GM18951 (cell line): ENCODE measurements around the gene LTA4H.

Experiments
- POLR2A ChIP-seq: IDR thresholded peaks from 4 replicates; pipeline ENCODE4 v1.6.1; 2011; ENCODE audit warnings: mild to moderate bottlenecking; ENCODE audit not compliant: insufficient read length, insufficient read depth; ENCODE audit errors: extremely low read depth
- in situ Hi-C: fragments of 300-500 bp; cut with MboI; formaldehyde crosslinking; loops from one replicate; pipeline ENCODE4 v1.12.0; 2022; ENCODE audit warnings: low sequenced_read_pairs, mixed read lengths, inconsistent platforms; ENCODE audit not compliant: unreplicated experiment

LTA4H gene

GRCh38 chr12:96034621-96035282 lies 635 bp downstream of the LTA4H start:
- no peak for TF ChIP-seq POLR2A
- in situ Hi-C loops, result no loop called here

DNA sequence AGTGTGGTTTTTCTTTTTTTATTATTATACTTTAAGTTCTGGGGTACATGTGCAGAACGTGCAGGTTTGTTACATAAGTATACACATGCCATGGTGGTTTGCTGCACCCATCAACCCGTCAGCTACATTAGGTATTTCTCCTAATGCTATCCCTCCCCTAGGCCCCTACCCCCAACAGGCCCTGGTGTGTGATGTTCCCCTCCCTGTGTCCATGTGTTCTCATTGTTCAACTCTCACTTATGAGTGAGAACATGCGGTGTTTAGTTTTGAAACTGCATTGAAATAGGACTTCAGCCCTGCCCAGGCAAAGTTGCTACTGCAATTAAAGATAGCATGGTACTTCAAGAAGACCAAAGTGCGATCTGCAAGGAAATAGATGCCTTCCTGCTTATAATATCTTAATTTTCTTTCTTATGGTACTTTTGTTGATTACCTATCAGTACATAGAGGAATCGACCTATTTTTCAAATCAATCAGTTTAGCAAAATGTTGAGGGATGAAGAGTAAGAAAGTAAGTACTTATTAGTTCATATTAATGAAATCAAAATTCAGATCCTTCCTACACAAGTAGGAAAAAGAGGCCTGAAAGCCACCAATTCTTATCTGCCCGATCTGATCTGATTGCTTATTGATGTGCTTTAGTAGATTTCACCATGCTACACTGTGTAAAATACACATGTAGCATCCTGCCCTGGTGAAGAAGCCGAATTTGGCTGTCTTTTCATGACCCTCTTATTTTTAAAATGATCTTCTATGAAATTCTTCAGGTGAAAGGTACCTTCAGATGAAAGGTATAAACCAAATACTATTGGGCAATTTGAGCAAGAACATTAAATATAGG lies 1.6 kb downstream of the LTA4H start:
- in situ Hi-C loops, result no loop called here
- no peak for TF ChIP-seq POLR2A

GRCh38 chr12:96029826-96030225 lies 5.6 kb downstream of the LTA4H start:
- TF ChIP-seq POLR2A, result no peak
- in situ Hi-C loops, result no loop called here

DNA sequence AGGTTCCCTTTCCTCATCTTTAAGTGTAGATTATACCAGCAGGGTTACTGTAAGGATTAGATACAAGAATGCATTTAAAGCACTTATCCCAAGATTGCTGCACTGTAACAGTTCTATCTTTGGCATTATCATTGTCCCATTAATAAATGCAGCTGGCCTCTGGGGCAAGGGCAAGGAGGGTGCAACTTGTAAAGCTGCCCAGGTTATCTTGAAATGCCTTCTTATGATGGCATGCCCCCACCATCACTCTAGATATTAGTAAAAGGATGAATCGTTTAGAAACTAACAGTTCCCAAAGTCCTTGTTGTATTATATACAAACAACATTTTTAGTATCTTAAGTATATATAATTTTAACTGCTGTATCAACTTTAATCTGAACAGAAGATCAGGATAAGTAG lies 6.8 kb downstream of the LTA4H start:
- in situ Hi-C loops, result no loop called here
- TF ChIP-seq POLR2A, result no peak

DNA sequence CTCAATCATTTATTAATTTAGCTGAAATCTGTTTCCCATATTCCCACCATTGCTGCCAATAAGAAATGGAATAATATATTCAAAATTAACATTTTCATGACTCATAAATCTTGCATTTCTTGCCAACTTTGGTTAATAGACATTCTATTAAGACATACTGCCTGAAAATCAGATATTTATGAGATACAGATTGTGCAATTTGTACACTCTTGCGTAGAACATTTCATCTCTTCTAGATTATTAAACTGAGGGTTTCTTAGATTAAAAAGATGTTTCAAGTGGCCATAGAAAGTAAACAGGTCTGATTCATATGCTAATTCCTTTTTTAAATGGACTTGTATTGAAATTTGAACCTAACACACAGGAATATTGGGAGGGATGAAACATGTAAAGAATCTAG lies 9.1 kb downstream of the LTA4H start:
- TF ChIP-seq POLR2A, result no peak

GRCh38 chr12:96025518-96025917 lies 9.9 kb downstream of the LTA4H start:
- TF ChIP-seq POLR2A, result no peak
- in situ Hi-C loops, result no loop called here

More for the DNA sequence above, 9.1 kb downstream of the LTA4H start:
- in situ Hi-C loops, result no loop called here

DNA sequence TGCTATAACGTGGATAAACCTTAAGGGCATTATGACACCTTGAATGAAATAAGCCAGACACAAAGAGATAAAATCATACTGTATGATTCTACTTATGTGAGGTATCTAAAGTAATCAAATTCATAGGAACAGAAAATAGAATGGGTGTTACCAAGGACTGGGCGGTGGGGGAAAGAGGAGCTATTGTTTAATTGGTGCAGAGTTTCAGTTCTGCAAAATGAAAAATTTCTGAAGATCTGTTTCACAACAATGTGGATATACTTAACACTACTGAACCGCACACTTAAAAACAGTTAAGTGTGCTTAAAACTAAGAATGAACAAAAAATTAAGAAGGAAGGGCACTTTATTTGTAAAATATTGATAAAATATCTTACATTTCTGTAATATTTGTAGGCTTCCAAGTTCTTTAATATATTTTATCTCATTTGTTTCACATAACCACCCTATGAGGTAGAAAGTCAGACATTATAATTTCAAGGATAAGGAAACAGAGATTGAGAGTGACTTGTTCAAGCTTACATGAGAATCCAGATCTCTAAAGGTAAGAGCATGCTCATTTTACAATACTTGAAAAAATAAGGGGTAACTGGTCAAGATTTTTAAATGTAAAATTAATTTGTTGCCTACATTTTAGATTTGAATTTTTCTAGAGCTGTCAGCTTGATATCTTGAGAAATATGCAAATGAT lies 14.9 kb downstream of the LTA4H start:
- TF ChIP-seq POLR2A, result no peak
- in situ Hi-C loops, result no loop called here

DNA sequence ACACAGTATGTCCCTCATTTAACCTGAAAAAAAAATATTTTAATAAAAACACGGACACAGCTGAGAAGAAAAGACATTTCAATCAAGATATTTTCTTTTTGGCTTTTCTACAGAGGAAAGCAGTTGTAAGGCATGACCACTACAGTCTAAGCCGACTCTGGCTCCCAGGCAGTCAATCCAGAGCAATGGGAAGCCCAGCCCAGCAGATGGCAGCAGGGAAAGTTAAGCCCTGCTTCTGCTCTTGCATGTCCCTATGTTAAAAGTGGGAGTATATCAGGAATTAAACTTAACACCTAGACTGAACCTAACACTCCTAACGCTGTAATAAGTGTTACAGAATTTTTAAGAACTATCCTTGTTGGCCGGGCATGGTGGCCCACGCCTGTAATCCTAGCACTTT lies 19.7 kb downstream of the LTA4H start:
- in situ Hi-C loops, result no loop called here
- no peak for TF ChIP-seq POLR2A

GRCh38 chr12:96014943-96015599 lies 20.3 kb downstream of the LTA4H start:
- in situ Hi-C loops, result no loop called here
- no peak for TF ChIP-seq POLR2A

- in situ Hi-C loops, result no loop called here
- no peak for TF ChIP-seq POLR2A
Measured at GRCh38 chr12:96007729-96008128, 27.7 kb downstream of the LTA4H start.

GRCh38 chr12:96006727-96007126 lies 28.7 kb downstream of the LTA4H start:
- in situ Hi-C loops, result no loop called here
- TF ChIP-seq POLR2A, result no peak

DNA sequence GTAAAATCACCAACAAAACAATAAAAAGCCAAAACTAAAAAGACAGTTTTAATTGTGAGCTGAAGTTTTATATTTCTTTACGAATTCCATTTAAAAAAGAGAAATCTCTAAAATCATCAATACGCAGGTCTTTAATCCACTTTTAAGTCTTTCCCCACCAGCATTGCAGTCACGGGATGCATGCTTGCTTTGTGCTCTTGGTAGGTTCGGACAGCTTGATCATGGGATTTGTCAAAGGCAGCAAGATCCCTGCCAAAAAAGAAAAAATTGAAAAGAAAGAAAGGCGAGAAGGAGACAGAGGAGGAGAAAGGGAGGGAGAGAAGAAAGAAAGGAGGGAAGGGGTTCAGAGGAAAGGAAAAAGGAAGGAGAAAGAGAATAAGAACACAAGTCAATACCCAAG lies 34.5 kb downstream of the LTA4H start:
- in situ Hi-C loops, result no loop called here
- no peak for TF ChIP-seq POLR2A

- TF ChIP-seq POLR2A, result no peak
- in situ Hi-C loops, result no loop called here
Measured at GRCh38 chr12:95999484-95999883, 35.9 kb downstream of the LTA4H start.
